Placental pericyte (primary cell): ENCODE results near the gene TSPAN15. TPM values are rescaled to one million over a fixed set of nuclear protein-coding genes. Genes with fewer than 3 reads are reported as not detected.

ENCODE experiments used
- total RNA-seq: library from RNA; depleted of rRNA; stranded (reverse); fragments of >200 nt; gene quantifications from 2 replicates; pipeline ENCODE4 v1.2.3, GENCODE V29; 2012

TSPAN15 gene
- total RNA-seq, result 13.5 and 17.1 TPM in 2 replicates

GRCh38 chr10:69451209-69451783, at the start of gene TSPAN15:
Gene TSPAN15, plus strand, starts transcription at chr10:69451465. Its CDS starts 130 bp downstream, at chr10:69451595.

GRCh38 chr10:69416695-69417094, 34.6 kb upstream of the TSPAN15 start, which contains the start of gene TACR2:
Gene TACR2, minus strand, starts transcription at chr10:69416918. Its CDS starts 595 bp downstream, at chr10:69416323.

Other genes starting within 250 kb of the TSPAN15 start
- gene HKDC1, start 231.1 kb upstream of the TSPAN15 start, total RNA-seq, result 0.14 and 2.6 TPM in 2 replicates
- gene HK1, start 173.0 kb upstream of the TSPAN15 start, total RNA-seq, result 164 and 211 TPM in 2 replicates
- not detected in 2 replicates for gene TACR2, start 34.5 kb upstream of the TSPAN15 start, total RNA-seq
- not detected in 2 replicates for gene NEUROG3, start 122.0 kb downstream of the TSPAN15 start, total RNA-seq
- gene FAM241B, start 178.8 kb downstream of the TSPAN15 start, total RNA-seq, result not detected in 2 replicates